OCI-LY7 (cell line): ENCODE measurements around the gene TTLL5.

ENCODE experiments used
- EZH2phosphoT487 ChIP-seq: fragments of 200-600 bp; sonication (generic); IDR thresholded peaks from 2 replicates; pipeline ENCODE4 v1.6.1; 2018; ENCODE audit warnings: low read depth, borderline replicate concordance, mild to moderate bottlenecking, mixed run types, antibody characterized with exemption, low read length, moderate library complexity, mixed read lengths
- TF ChIP-seq, protein P1 (sequence below): fragments of 200-600 bp; sonication (generic); conservative IDR thresholded peaks from 2 replicates; pipeline ENCODE4 v1.5.1; 2014; ENCODE audit warnings: mild to moderate bottlenecking, antibody characterized with exemption, low read length, moderate library complexity, mixed read lengths

DNA sequence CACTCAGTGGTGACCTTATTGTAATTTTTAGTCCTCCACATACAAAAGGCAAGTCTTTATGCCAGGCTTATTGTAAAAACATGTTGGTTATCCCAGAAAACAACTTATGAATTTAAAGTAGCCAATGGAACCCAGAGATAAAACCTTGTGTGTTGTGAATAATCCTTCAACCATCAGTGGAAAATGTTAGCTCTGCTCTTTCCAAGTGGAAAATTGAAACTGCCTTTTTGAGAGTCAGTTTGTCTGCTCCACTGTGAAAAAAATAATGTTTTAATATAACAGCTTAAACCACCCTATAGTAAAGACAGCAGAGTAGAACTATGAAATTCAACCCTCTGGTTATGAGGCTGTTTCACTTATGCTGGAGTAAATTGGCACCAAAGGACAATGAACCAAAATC, 112.0 kb downstream of the TTLL5 start:
- TF ChIP-seq, protein P1, sequence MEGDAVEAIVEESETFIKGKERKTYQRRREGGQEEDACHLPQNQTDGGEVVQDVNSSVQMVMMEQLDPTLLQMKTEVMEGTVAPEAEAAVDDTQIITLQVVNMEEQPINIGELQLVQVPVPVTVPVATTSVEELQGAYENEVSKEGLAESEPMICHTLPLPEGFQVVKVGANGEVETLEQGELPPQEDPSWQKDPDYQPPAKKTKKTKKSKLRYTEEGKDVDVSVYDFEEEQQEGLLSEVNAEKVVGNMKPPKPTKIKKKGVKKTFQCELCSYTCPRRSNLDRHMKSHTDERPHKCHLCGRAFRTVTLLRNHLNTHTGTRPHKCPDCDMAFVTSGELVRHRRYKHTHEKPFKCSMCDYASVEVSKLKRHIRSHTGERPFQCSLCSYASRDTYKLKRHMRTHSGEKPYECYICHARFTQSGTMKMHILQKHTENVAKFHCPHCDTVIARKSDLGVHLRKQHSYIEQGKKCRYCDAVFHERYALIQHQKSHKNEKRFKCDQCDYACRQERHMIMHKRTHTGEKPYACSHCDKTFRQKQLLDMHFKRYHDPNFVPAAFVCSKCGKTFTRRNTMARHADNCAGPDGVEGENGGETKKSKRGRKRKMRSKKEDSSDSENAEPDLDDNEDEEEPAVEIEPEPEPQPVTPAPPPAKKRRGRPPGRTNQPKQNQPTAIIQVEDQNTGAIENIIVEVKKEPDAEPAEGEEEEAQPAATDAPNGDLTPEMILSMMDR, result no peak
- no peak for TF ChIP-seq EZH2phosphoT487
